Upper lobe of left lung (tissue), 4 donors: Measurements from ENCODE around the gene SGSH.

Experiments used
- POLR2A ChIP-seq, 4 donors: fragments of 450-650 bp; IDR thresholded peaks; one replicate each; pipeline ENCODE4 v1.5.1; 2016 to 2017; ENCODE audit warnings: antibody characterized with exemption in 4 of 4, mild to moderate bottlenecking in 2 of 4
- POLR2AphosphoS5 ChIP-seq, 2 donors: sonication (generic); formaldehyde crosslinking; IDR thresholded peaks; one replicate each; pipeline ENCODE4 v1.5.1; 2017; ENCODE audit warnings: antibody characterized with exemption in 2 of 2
- TF ChIP-seq, protein P1 (sequence below), 6 experiments: fragments of 450-650 bp in 4 of 6; fragments of 200-600 bp in 2 of 6; sonication (generic) in 2 of 6; IDR thresholded peaks; one replicate each; pipeline ENCODE4 v1.5.1; 2016 to 2019; ENCODE audit warnings: antibody characterized with exemption in 6 of 6

DNA sequence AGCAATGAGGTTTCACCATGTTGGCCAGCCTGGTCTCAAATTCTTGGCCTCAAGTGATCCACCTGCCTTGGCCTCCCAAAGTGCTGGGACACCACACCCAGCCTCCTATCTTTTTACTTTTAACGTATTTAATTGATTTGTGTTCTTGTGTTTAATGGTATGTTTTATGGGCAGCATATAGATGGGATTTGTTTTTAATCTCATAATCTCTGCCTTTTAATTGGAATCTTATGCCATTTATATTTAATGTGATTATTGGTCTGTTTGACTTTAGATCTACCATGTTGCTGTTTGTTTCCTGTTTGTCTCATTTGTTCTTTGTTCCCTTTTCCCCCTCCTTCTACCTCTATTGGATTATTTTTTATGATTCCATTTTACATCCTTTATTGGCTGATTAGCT lies 12.3 kb upstream of the SGSH start:
- TF ChIP-seq, protein P1, sequence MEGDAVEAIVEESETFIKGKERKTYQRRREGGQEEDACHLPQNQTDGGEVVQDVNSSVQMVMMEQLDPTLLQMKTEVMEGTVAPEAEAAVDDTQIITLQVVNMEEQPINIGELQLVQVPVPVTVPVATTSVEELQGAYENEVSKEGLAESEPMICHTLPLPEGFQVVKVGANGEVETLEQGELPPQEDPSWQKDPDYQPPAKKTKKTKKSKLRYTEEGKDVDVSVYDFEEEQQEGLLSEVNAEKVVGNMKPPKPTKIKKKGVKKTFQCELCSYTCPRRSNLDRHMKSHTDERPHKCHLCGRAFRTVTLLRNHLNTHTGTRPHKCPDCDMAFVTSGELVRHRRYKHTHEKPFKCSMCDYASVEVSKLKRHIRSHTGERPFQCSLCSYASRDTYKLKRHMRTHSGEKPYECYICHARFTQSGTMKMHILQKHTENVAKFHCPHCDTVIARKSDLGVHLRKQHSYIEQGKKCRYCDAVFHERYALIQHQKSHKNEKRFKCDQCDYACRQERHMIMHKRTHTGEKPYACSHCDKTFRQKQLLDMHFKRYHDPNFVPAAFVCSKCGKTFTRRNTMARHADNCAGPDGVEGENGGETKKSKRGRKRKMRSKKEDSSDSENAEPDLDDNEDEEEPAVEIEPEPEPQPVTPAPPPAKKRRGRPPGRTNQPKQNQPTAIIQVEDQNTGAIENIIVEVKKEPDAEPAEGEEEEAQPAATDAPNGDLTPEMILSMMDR (IDR thresholded peaks at IDR 0.05): no peak
- TF ChIP-seq POLR2A (IDR thresholded peaks at IDR 0.05): no peak
- no peak for TF ChIP-seq POLR2AphosphoS5 (IDR thresholded peaks at IDR 0.05)
